Endothelial cell (in vitro differentiated cells): ENCODE results near the gene ATP5MC3. TPM values are rescaled to one million over a fixed set of nuclear protein-coding genes. Genes with fewer than 3 reads are reported as not detected.

Experiments
- DNase-seq: peaks from one replicate; pipeline ENCODE4 v3.0.0; 2021; ENCODE audit warnings: low spot score
- H3K27ac Mint-ChIP-seq: one replicate; pipeline ENCODE4 v1.8.0; 2021; ENCODE audit warnings: mixed read lengths, inconsistent platforms; ENCODE audit not compliant: unreplicated experiment
- H3K27me3 Mint-ChIP-seq: one replicate; pipeline ENCODE4 v1.8.0; 2021; ENCODE audit warnings: mild to moderate bottlenecking, moderate library complexity, mixed read lengths, inconsistent platforms; ENCODE audit not compliant: unreplicated experiment
- H3K36me3 Mint-ChIP-seq: one replicate; pipeline ENCODE4 v1.8.0; 2021; ENCODE audit warnings: mild to moderate bottlenecking, low read depth, mixed read lengths, inconsistent platforms; ENCODE audit not compliant: unreplicated experiment
- H3K4me1 Mint-ChIP-seq: one replicate; pipeline ENCODE4 v1.8.0; 2021; ENCODE audit warnings: mild to moderate bottlenecking, mixed read lengths, inconsistent platforms; ENCODE audit not compliant: unreplicated experiment
- H3K4me3 Mint-ChIP-seq: one replicate; pipeline ENCODE4 v1.8.0; 2021; ENCODE audit warnings: mild to moderate bottlenecking, mixed read lengths, inconsistent platforms; ENCODE audit not compliant: unreplicated experiment
- H3K9me3 Mint-ChIP-seq: one replicate; pipeline ENCODE4 v1.8.0; 2021; ENCODE audit warnings: mixed read lengths, inconsistent platforms; ENCODE audit not compliant: unreplicated experiment
- CTCF ChIP-seq: fragments of 200-600 bp; sonication (generic); IDR thresholded peaks from one replicate; pipeline ENCODE4 v1.5.0; 2021; ENCODE audit warnings: antibody characterized with exemption; ENCODE audit not compliant: unreplicated experiment
- total RNA-seq: library from RNA; stranded (reverse); fragmentation: NEBNext Ultra II Directional; extraction: Animal tissue kit (Norgen Biotek cat#: 25700); gene quantifications from one replicate; pipeline ENCODE4 v1.2.1, GENCODE V29; 2021; ENCODE audit not compliant: unreplicated experiment

Gene ATP5MC3
- total RNA-seq, 1 donor from 2014 or later: 207 TPM

- Mint-ChIP-seq H3K9me3 (no peaks in the 10 kb centered on the region), H3K4me1 (peaks cover 2% of the 10 kb centered on the region), H3K36me3 (no peaks in the 10 kb centered on the region), H3K27ac (peak overlapping the region; percentile 100), H3K27me3 (peaks cover 7% of the 10 kb centered on the region), H3K4me3 (peak overlapping the region; percentile 100)
- no peak for TF ChIP-seq CTCF
- DNase-seq: no peak
Measured at GRCh38 chr2:175166216-175166824, 15.2 kb downstream of the ATP5MC3 start.

GRCh38 chr2:175164235-175164634, 17.3 kb downstream of the ATP5MC3 start:
- H3K27ac Mint-ChIP-seq: no peak overlapping the region
- H3K4me1 Mint-ChIP-seq: peaks cover 2% of the 10 kb centered on the region
- no peak for DNase-seq
- H3K27me3 Mint-ChIP-seq: peaks cover 7% of the 10 kb centered on the region
- no peak overlapping the region for H3K4me3 Mint-ChIP-seq
- no peaks in the 10 kb centered on the region for H3K9me3 Mint-ChIP-seq
- no peak for TF ChIP-seq CTCF
- no peaks in the 10 kb centered on the region for H3K36me3 Mint-ChIP-seq

GRCh38 chr2:175158894-175159293, 22.6 kb downstream of the ATP5MC3 start:
- Mint-ChIP-seq H3K4me1 (peaks cover 12% of the 10 kb centered on the region), H3K27ac (no peak overlapping the region), H3K27me3 (no peaks in the 10 kb centered on the region), H3K36me3 (no peaks in the 10 kb centered on the region), H3K4me3 (no peak overlapping the region), H3K9me3 (no peaks in the 10 kb centered on the region)
- no peak for TF ChIP-seq CTCF
- DNase-seq: no peak

- no peak for TF ChIP-seq CTCF
- no peak for DNase-seq
- peak overlapping the region; percentile 70 for H3K27ac Mint-ChIP-seq
- no peaks in the 10 kb centered on the region for H3K36me3 Mint-ChIP-seq
- peaks cover 16% of the 10 kb centered on the region for H3K4me1 Mint-ChIP-seq
- no peaks in the 10 kb centered on the region for H3K27me3 Mint-ChIP-seq
- no peak overlapping the region for H3K4me3 Mint-ChIP-seq
- H3K9me3 Mint-ChIP-seq: no peaks in the 10 kb centered on the region
Measured at GRCh38 chr2:175156534-175156933, 25.0 kb downstream of the ATP5MC3 start.

- peaks cover 1% of the 10 kb centered on the region for H3K27me3 Mint-ChIP-seq
- H3K36me3 Mint-ChIP-seq: peaks cover 2% of the 10 kb centered on the region
- no peak overlapping the region for H3K4me3 Mint-ChIP-seq
- no peak overlapping the region for H3K27ac Mint-ChIP-seq
- DNase-seq: no peak
- peaks cover 16% of the 10 kb centered on the region for H3K4me1 Mint-ChIP-seq
- no peaks in the 10 kb centered on the region for H3K9me3 Mint-ChIP-seq
- TF ChIP-seq CTCF: no peak
Measured at GRCh38 chr2:175154661-175155082, 26.8 kb downstream of the ATP5MC3 start.
